HG03060 (cell line): ENCODE measurements around the gene ABCA2.

ENCODE experiments used
- ATAC-seq: cut with Tn5 transposase; IDR thresholded peaks from one replicate; pipeline ENCODE4 v1.9.1; 2021; ENCODE audit warnings: low read depth, moderate number of reproducible peaks; ENCODE audit not compliant: unreplicated experiment

Gene ABCA2

GRCh38 chr9:137027369-137028262, at the start of gene ABCA2:
Gene ABCA2 (minus strand): TSS chr9:137028237. CDS start chr9:137028140, 97 bp downstream.
- ATAC-seq, result no peak

GRCh38 chr9:137077010-137077747, 49.1 kb upstream of the ABCA2 start, which contains the start of gene UAP1L1:
Gene UAP1L1 (plus strand): TSS chr9:137077517. CDS start chr9:137077533, 16 bp downstream.
- no peak for ATAC-seq

- no peak for ATAC-seq
Measured at GRCh38 chr9:137076636-137077009, 48.6 kb upstream of the ABCA2 start.

GRCh38 chr9:137075275-137075775, 47.3 kb upstream of the ABCA2 start:
- no peak for ATAC-seq

GRCh38 chr9:137074657-137075274, 46.7 kb upstream of the ABCA2 start:
- ATAC-seq, result no peak

GRCh38 chr9:137073992-137074399, 46.0 kb upstream of the ABCA2 start:
- no peak for ATAC-seq

- no peak for ATAC-seq
Measured at GRCh38 chr9:137071282-137071681, 43.2 kb upstream of the ABCA2 start.

GRCh38 chr9:137070906-137071275, 42.9 kb upstream of the ABCA2 start:
- ATAC-seq, result no peak

GRCh38 chr9:137070201-137070905, 42.3 kb upstream of the ABCA2 start, which contains the start of gene SAPCD2:
Gene SAPCD2 (minus strand): TSS chr9:137070557. CDS start chr9:137070460, 97 bp downstream.
- peak; percentile 61 for ATAC-seq

- no peak for ATAC-seq
Measured at GRCh38 chr9:137069508-137070091, 41.6 kb upstream of the ABCA2 start.

GRCh38 chr9:137068539-137069507, 40.8 kb upstream of the ABCA2 start:
- ATAC-seq, result no peak

- no peak for ATAC-seq
Measured at GRCh38 chr9:137067860-137068538, 40.0 kb upstream of the ABCA2 start.

- no peak for ATAC-seq
Measured at GRCh38 chr9:137066096-137066861, 38.2 kb upstream of the ABCA2 start.

- no peak for ATAC-seq
Measured at GRCh38 chr9:137065336-137065967, 37.4 kb upstream of the ABCA2 start.

GRCh38 chr9:137064880-137065164, 36.8 kb upstream of the ABCA2 start:
- ATAC-seq, result no peak

- ATAC-seq, result no peak
Measured at GRCh38 chr9:137064027-137064879, 36.2 kb upstream of the ABCA2 start.
